ENCODE data around the gene GPS1. TPM values are rescaled to one million over a fixed set of nuclear protein-coding genes. Genes with fewer than 3 reads are reported as not detected.

Gene GPS1
- total and polyA plus RNA-seq, 2 experiments from 2014 or later, result 136 to 242 TPM

DNA sequence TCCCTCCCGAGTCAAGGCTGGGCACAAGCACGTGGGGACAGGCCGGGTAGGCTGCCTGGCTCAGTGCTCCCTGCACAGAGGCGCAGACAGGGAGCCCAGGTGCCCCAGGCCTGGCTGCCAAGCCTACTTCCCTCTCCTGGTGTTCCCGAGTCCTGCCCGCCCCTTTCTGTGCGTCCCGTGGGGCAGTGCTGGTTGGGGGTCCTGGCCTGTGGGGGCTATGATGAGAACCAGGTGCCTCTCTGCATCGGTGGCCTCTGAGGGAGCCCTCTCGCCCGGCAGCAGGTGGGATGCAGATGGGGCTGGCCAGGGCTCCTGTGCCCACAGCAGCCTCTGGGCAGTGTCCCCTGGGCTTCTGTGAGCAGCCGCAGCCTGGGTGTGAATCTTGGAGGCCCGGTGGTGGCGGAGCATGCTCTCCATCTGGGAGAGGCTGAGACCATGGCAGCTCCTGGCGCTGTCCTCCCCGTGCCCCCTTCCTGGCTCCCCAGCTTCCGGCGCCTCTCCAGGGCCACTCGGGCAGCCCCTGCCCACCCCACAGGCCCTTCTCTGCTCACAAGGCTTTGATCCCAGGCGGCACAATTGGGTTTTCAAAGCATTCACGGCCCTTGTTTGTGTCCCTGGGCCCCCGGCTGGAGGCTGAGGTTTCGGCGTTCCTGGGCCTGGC, 36.3 kb upstream of the GPS1 start (continued):
- no peak for TF ChIP-seq CTCF (conservative IDR thresholded peaks at IDR 0.05; ENCODE audit: low read depth in 2 of 2)

DNA sequence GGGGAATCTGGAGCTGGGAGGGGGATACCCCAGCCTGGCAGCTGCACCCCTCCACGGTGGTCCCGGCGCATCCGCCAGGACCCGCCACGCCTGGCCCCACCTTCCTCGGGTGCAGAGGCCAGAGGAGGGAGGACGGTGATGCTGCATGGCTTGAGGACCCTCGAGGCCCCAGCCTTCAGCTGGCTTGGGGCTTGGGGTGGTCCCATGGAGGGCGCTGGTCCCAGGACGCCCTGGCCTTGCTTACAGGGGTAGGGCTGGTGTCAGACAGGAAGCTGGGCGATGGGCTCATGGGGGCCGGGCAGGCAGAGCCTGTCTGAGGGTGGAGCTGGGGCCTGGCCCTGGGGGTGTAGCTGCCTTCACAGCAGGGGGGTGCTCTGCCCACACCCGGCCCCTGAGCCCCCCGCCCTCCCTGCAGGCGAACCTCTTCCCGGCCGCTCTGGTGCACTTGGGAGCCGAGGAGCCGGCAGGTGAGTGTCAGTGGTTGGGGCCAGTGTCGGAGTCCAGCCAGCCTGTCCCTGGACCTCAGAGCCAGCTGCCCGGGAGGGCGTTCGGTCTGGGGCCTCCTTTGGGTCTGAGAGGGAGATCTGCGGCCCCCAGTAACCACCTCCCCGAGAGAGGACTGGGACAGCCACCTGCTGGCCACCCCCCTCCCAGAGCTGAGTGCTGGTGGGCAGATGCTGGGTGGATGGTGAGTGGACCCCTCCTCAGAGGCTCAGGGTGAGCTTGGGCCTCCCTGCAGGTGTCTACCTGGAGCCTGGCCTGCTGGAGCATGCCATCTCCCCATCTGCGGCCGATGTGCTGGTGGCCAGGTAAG, 35.4 kb upstream of the GPS1 start:
- H3K27me3 Mint-ChIP-seq (ENCODE audit: insufficient read depth, low read depth, poor library complexity), result peaks cover 10% of the 10 kb centered on the region
- H3K27ac Mint-ChIP-seq, result no peak overlapping the region
- no peak overlapping the region for H3K4me3 Mint-ChIP-seq
- DNase-seq (ENCODE audit: low spot score) (no peak), ATAC-seq (no peak)
- 0 out of 2 replicates have a peak, but pooled peaks cover 8% of the 10 kb centered on the region for H3F3A ChIP-seq (replicated peaks; ENCODE audit: low read depth)
- no peaks in the 10 kb centered on the region for H3K9me2 ChIP-seq (ENCODE audit: insufficient read depth)
- no peak overlapping the region for H3K4me3 ChIP-seq
- no peak overlapping the region for H3K27ac ChIP-seq (ENCODE audit: low read depth)
- peaks cover 1% of the 10 kb centered on the region; the same call in 1 of the 2 replicates for H3K4me1 ChIP-seq (ENCODE audit: insufficient read depth)
- H3K36me3 Mint-ChIP-seq (ENCODE audit: low read depth), result peaks cover 6% of the 10 kb centered on the region; the same call in 1 of the 3 replicates
- H3K27me3 ChIP-seq (ENCODE audit: insufficient read depth), result no peaks in the 10 kb centered on the region
- no peaks in the 10 kb centered on the region for H3K4me1 Mint-ChIP-seq
- peaks cover 3% of the 10 kb centered on the region; the same call in 1 of the 2 replicates for H3K79me2 ChIP-seq (replicated peaks; ENCODE audit: insufficient read depth)
- H3K4me2 ChIP-seq, result no peak overlapping the region
- H3K9me3 Mint-ChIP-seq, result no peaks in the 10 kb centered on the region
- H4K20me1 ChIP-seq (replicated peaks; ENCODE audit: insufficient read depth), result peaks cover under 1% of the 10 kb centered on the region
- no peaks in the 10 kb centered on the region for H3K36me3 ChIP-seq (ENCODE audit: insufficient read depth)
- TF ChIP-seq NANOG (IDR thresholded peaks at IDR 0.05; ENCODE audit: borderline replicate concordance), result no peak
- TF ChIP-seq JUNB (IDR thresholded peaks at IDR 0.05; ENCODE audit: unreplicated experiment), result no peak
- TF ChIP-seq, protein P1, sequence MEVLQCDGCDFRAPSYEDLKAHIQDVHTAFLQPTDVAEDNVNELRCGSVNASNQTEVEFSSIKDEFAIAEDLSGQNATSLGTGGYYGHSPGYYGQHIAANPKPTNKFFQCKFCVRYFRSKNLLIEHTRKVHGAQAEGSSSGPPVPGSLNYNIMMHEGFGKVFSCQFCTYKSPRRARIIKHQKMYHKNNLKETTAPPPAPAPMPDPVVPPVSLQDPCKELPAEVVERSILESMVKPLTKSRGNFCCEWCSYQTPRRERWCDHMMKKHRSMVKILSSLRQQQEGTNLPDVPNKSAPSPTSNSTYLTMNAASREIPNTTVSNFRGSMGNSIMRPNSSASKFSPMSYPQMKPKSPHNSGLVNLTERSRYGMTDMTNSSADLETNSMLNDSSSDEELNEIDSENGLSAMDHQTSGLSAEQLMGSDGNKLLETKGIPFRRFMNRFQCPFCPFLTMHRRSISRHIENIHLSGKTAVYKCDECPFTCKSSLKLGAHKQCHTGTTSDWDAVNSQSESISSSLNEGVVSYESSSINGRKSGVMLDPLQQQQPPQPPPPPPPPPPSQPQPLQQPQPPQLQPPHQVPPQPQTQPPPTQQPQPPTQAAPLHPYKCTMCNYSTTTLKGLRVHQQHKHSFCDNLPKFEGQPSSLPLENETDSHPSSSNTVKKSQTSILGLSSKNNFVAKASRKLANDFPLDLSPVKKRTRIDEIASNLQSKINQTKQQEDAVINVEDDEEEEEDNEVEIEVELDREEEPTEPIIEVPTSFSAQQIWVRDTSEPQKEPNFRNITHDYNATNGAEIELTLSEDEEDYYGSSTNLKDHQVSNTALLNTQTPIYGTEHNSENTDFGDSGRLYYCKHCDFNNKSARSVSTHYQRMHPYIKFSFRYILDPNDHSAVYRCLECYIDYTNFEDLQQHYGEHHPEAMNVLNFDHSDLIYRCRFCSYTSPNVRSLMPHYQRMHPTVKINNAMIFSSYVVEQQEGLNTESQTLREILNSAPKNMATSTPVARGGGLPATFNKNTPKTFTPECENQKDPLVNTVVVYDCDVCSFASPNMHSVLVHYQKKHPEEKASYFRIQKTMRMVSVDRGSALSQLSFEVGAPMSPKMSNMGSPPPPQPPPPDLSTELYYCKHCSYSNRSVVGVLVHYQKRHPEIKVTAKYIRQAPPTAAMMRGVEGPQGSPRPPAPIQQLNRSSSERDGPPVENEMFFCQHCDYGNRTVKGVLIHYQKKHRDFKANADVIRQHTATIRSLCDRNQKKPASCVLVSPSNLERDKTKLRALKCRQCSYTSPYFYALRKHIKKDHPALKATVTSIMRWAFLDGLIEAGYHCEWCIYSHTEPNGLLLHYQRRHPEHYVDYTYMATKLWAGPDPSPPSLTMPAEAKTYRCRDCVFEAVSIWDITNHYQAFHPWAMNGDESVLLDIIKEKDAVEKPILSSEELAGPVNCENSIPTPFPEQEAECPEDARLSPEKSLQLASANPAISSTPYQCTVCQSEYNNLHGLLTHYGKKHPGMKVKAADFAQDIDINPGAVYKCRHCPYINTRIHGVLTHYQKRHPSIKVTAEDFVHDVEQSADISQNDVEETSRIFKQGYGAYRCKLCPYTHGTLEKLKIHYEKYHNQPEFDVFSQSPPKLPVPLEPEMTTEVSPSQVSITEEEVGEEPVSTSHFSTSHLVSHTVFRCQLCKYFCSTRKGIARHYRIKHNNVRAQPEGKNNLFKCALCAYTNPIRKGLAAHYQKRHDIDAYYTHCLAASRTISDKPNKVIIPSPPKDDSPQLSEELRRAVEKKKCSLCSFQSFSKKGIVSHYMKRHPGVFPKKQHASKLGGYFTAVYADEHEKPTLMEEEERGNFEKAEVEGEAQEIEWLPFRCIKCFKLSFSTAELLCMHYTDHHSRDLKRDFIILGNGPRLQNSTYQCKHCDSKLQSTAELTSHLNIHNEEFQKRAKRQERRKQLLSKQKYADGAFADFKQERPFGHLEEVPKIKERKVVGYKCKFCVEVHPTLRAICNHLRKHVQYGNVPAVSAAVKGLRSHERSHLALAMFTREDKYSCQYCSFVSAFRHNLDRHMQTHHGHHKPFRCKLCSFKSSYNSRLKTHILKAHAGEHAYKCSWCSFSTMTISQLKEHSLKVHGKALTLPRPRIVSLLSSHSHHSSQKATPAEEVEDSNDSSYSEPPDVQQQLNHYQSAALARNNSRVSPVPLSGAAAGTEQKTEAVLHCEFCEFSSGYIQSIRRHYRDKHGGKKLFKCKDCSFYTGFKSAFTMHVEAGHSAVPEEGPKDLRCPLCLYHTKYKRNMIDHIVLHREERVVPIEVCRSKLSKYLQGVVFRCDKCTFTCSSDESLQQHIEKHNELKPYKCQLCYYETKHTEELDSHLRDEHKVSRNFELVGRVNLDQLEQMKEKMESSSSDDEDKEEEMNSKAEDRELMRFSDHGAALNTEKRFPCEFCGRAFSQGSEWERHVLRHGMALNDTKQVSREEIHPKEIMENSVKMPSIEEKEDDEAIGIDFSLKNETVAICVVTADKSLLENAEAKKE (CRISPR knock-in tag; IDR thresholded peaks at IDR 0.05), result no peak
- TF ChIP-seq ZNF331 (CRISPR knock-in tag; IDR thresholded peaks at IDR 0.05; ENCODE audit: low read depth), result no peak
- TF ChIP-seq EZH2phosphoT487 (IDR thresholded peaks at IDR 0.05; ENCODE audit: unreplicated experiment), result no peak
- no peak for TF ChIP-seq ZNF114 (CRISPR knock-in tag; IDR thresholded peaks at IDR 0.05)
- TF ChIP-seq EZH2 (IDR thresholded peaks at IDR 0.05; ENCODE audit: low read depth, unreplicated experiment), result no peak
- TF ChIP-seq CTCF (conservative IDR thresholded peaks at IDR 0.05; ENCODE audit: low read depth in 2 of 2), result no peak
- H2AFZ ChIP-seq, result no peak overlapping the region
